Measurements from ENCODE around the gene ZNF777.
"Not testable (repeated sequence)": the region's sequence is repeated elsewhere in the genome, so short reads cannot be mapped to it uniquely, and the experiment has no call there.

ZNF777 gene

DNA sequence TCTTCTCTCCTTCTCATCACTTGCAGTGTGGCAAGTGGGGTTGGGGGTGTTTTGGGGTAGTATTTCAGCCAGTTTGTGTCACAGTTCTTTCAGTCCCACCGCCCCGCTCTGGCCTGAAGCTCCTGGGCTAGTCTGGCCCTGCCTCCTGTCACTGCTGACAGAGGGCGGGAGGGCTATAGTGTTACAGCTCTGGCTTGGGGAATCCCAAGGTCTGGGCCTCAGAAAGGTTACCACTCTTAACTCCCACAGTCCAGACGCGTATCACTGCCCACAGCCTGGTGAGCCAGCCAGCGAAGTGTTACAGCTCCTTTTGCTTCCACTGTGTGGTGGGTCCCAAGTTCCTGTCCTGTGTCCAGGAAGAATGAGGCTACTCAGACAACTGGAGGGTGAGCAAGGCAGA is 56.0 kb downstream of the ZNF777 start:
- no peak for TF ChIP-seq CTCF (IDR thresholded peaks at IDR 0.05; ENCODE audit: insufficient read depth, low read length, poor library complexity, severe bottlenecking)
- no peak overlapping the region for H3K4me3 ChIP-seq (replicated peaks; ENCODE audit: low read depth, low read length)
- no peaks in the 10 kb centered on the region; the same call in 1 of the 2 replicates for H3K27me3 ChIP-seq (replicated peaks; ENCODE audit: control insufficient read depth, insufficient read depth, low read length)

GRCh38 chr7:149404396-149404795 is 56.5 kb downstream of the ZNF777 start:
- Histone ChIP-seq H3K4me3 (replicated peaks; ENCODE audit: low read depth, low read length) (no peak overlapping the region), H3K27me3 (replicated peaks; ENCODE audit: control insufficient read depth, insufficient read depth, low read length) (no peaks in the 10 kb centered on the region; the same call in 1 of the 2 replicates), H3K36me3 (ENCODE audit: control insufficient read depth, insufficient read depth, low read length) (no peaks in the 10 kb centered on the region)
- TF ChIP-seq CTCF (IDR thresholded peaks at IDR 0.05; ENCODE audit: insufficient read depth, low read length, poor library complexity, severe bottlenecking) = no peak
- no peak for DNase-seq (ENCODE audit: extremely low read depth, insufficient read length)

More for the DNA sequence above, 56.0 kb downstream of the ZNF777 start:
- H3K36me3 ChIP-seq (ENCODE audit: control insufficient read depth, insufficient read depth, low read length) = no peaks in the 10 kb centered on the region
- no peak for DNase-seq (ENCODE audit: extremely low read depth, insufficient read length)

DNA sequence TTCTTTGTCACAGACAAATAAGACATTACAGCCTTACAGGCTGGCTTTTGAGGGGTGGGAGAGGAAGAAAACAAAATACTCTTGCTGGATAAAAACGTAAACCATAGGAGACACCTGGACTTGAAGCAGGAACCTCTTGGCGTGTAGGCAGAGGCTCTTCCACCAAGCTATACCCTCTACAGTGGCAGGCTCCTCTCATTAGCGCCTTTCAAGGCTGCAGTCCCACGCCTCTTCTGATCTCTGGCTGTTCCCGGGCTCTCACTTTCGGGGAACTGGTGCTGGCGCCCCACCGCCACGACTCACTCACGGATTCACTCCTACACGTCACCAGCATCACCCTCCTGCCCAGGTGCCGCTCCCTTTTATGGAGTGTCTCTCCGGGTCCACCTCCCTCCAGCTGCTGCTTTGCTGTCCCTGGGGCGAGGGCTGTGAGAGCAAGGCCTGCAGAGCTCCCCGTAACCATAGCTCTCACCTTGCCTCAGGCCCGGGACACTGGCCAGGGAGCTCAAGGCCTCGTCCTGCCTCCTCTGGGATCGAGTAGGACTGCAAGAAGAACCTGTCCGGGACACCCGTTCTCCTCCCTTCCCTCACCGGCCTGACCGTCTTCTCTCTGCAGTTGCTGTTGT is 62.6 kb downstream of the ZNF777 start:
- H3K4me3 ChIP-seq (replicated peaks; ENCODE audit: low read depth, low read length) = no peak overlapping the region
- DNase-seq (ENCODE audit: extremely low read depth, insufficient read length) = no peak
- no peak for TF ChIP-seq CTCF (IDR thresholded peaks at IDR 0.05; ENCODE audit: insufficient read depth, low read length, poor library complexity, severe bottlenecking)
- no peaks in the 10 kb centered on the region for H3K36me3 ChIP-seq (ENCODE audit: control insufficient read depth, insufficient read depth, low read length)
- H3K27me3 ChIP-seq (replicated peaks; ENCODE audit: control insufficient read depth, insufficient read depth, low read length) = no peaks in the 10 kb centered on the region; the same call in 1 of the 2 replicates

- DNase-seq (ENCODE audit: extremely low read depth, insufficient read length) = no peak
- H3K36me3 ChIP-seq (ENCODE audit: control insufficient read depth, insufficient read depth, low read length) = no peaks in the 10 kb centered on the region
- no peaks in the 10 kb centered on the region; the same call in 1 of the 2 replicates for H3K27me3 ChIP-seq (replicated peaks; ENCODE audit: control insufficient read depth, insufficient read depth, low read length)
- no peak overlapping the region for H3K4me3 ChIP-seq (replicated peaks; ENCODE audit: low read depth, low read length)
- TF ChIP-seq CTCF (IDR thresholded peaks at IDR 0.05; ENCODE audit: insufficient read depth, low read length, poor library complexity, severe bottlenecking) = no peak
Measured at GRCh38 chr7:149397470-149398043, 63.3 kb downstream of the ZNF777 start.

DNA sequence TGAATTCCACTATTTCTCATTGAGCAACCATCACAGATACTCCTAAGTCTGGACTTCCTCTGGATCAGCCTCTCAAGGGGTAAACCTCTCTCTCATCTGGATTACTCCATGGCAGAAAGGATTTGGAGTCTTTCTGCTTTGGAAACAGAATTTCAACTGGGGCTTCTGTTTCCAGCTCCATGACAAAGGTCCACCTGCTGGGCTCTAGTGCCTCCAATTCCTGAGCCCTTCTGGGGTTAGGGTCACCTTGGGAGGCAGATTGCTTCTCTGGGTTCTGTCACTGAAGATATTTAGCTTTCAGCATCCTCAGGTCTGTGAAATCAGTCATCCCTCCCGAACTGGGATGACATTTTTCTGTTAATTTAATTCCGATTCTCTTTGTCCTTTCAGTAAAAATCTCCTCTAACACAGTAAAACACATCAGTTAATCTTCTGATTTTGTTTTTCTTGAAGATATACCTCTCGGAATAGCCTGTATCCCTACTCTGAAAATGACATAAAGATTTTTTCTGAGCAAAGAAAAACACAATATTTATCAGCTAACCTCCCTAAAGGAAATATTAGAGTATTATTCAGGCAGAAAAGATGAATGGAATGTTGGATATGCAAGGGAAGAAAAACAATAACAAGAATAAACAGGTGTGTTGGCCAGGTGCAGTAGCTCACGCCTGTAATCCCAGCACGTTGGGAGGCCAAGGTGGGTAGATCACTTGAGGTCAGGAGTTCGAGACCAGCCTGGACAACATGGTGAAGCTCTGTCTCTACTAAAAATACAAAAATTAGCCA is 72.1 kb downstream of the ZNF777 start:
- DNase-seq (ENCODE audit: extremely low read depth, insufficient read length); H3K4me3 ChIP-seq (replicated peaks; ENCODE audit: low read depth, low read length); H3K27me3 ChIP-seq (replicated peaks; ENCODE audit: control insufficient read depth, insufficient read depth, low read length); H3K36me3 ChIP-seq (ENCODE audit: control insufficient read depth, insufficient read depth, low read length): not testable (repeated sequence)

GRCh38 chr7:149386514-149386913 is 74.3 kb downstream of the ZNF777 start:
- DNase-seq (ENCODE audit: extremely low read depth, insufficient read length); H3K27me3 ChIP-seq (replicated peaks; ENCODE audit: control insufficient read depth, insufficient read depth, low read length); H3K36me3 ChIP-seq (ENCODE audit: control insufficient read depth, insufficient read depth, low read length); H3K4me3 ChIP-seq (replicated peaks; ENCODE audit: low read depth, low read length): not testable (repeated sequence)

Measured in GM06990 (cell line).